HL-60 (cell line): ENCODE data around the gene KRTAP10-9.

Experiments
- DNase-seq, 2 experiments: peaks; one replicate each; pipeline ENCODE4 v3.0.0-alpha.2; 2010 to 2020; ENCODE audit warnings: low read depth in 1 of 2, low spot score in 1 of 2
- H3K27ac ChIP-seq: fragments of 250-450 bp; sonication (Bioruptor Pico); replicated peaks from 2 replicates; pipeline ENCODE4 v1.5.1; 2020; ENCODE audit warnings: mild to moderate bottlenecking, moderate library complexity
- H3K27me3 ChIP-seq: fragments of 250-450 bp; sonication (Bioruptor Pico); 2 replicates; pipeline ENCODE4 v1.5.1; 2021; ENCODE audit warnings: mild to moderate bottlenecking, moderate library complexity; ENCODE audit not compliant: insufficient read depth, poor library complexity, severe bottlenecking
- H3K4me3 ChIP-seq: replicated peaks from 2 replicates; pipeline ENCODE4 v1.5.1; 2011; ENCODE audit warnings: mild to moderate bottlenecking, control low read depth, low read length; ENCODE audit not compliant: insufficient read depth
- CTCF ChIP-seq: IDR thresholded peaks from one replicate; pipeline ENCODE4 v1.5.1; 2011; ENCODE audit warnings: low read length, control low read depth, inconsistent platforms; ENCODE audit not compliant: insufficient read depth
- GABPA ChIP-seq: IDR thresholded peaks from 2 replicates; pipeline ENCODE4 v1.6.1; 2012; ENCODE audit warnings: low read depth
- POLR2AphosphoS5 ChIP-seq: IDR thresholded peaks from 2 replicates; pipeline ENCODE4 v1.6.1; 2012; ENCODE audit warnings: low read depth
- SPI1 ChIP-seq: IDR thresholded peaks from 2 replicates; pipeline ENCODE4 v1.6.1; 2012; ENCODE audit warnings: low read depth, mild to moderate bottlenecking, borderline replicate concordance
- TF ChIP-seq, protein P1 (sequence below): IDR thresholded peaks from 2 replicates; pipeline ENCODE4 v1.6.1; 2012; ENCODE audit warnings: low read depth; ENCODE audit not compliant: insufficient replicate concordance

The KRTAP10-9 gene

GRCh38 chr21:44628707-44629391 is 2.0 kb downstream of the KRTAP10-9 start:
- no peak for TF ChIP-seq POLR2AphosphoS5
- TF ChIP-seq CTCF, result no peak
- TF ChIP-seq, protein P1, sequence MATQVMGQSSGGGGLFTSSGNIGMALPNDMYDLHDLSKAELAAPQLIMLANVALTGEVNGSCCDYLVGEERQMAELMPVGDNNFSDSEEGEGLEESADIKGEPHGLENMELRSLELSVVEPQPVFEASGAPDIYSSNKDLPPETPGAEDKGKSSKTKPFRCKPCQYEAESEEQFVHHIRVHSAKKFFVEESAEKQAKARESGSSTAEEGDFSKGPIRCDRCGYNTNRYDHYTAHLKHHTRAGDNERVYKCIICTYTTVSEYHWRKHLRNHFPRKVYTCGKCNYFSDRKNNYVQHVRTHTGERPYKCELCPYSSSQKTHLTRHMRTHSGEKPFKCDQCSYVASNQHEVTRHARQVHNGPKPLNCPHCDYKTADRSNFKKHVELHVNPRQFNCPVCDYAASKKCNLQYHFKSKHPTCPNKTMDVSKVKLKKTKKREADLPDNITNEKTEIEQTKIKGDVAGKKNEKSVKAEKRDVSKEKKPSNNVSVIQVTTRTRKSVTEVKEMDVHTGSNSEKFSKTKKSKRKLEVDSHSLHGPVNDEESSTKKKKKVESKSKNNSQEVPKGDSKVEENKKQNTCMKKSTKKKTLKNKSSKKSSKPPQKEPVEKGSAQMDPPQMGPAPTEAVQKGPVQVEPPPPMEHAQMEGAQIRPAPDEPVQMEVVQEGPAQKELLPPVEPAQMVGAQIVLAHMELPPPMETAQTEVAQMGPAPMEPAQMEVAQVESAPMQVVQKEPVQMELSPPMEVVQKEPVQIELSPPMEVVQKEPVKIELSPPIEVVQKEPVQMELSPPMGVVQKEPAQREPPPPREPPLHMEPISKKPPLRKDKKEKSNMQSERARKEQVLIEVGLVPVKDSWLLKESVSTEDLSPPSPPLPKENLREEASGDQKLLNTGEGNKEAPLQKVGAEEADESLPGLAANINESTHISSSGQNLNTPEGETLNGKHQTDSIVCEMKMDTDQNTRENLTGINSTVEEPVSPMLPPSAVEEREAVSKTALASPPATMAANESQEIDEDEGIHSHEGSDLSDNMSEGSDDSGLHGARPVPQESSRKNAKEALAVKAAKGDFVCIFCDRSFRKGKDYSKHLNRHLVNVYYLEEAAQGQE, result no peak
- no peak for TF ChIP-seq SPI1
- TF ChIP-seq GABPA, result no peak
- Histone ChIP-seq H3K27me3 (no peaks in the 10 kb centered on the region), H3K4me3 (no peak overlapping the region), H3K27ac (no peak overlapping the region)
- no peak for DNase-seq

GRCh38 chr21:44630440-44630839 is 3.5 kb downstream of the KRTAP10-9 start:
- H3K27ac ChIP-seq, result no peak overlapping the region
- DNase-seq, result no peak
- H3K4me3 ChIP-seq, result no peak overlapping the region
- TF ChIP-seq CTCF, result no peak
- no peak for TF ChIP-seq POLR2AphosphoS5
- no peak for TF ChIP-seq GABPA
- TF ChIP-seq SPI1, result no peak
- TF ChIP-seq, protein P1, result no peak
- H3K27me3 ChIP-seq, result no peaks in the 10 kb centered on the region

DNA sequence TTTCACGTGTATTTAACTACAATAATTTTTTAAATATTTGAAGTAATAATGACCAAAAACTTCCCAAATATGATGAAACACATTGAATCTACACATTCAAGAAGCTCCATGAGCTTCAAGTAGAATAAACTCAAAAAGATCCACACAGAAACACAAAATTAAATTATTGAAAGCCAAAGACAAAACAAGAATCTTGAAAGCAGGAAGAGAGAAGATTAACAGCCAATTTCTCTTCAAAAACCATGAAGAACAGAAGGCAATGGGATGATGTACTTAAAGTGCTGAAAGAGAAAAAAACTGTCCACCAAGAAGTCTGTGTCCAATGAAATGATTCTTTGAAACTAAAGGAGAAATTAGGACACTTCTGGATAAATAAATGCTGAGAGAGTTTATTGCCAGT is 5.2 kb downstream of the KRTAP10-9 start:
- Histone ChIP-seq H3K27ac (no peak overlapping the region), H3K27me3 (no peaks in the 10 kb centered on the region), H3K4me3 (no peak overlapping the region)
- no peak for DNase-seq
- TF ChIP-seq SPI1 (no peak), CTCF (no peak), GABPA (no peak), POLR2AphosphoS5 (no peak)
- TF ChIP-seq, protein P1, result no peak
